Panc1 (cell line): ENCODE measurements around the gene RSPH6A. TPM values are rescaled to one million over a fixed set of nuclear protein-coding genes. Genes with fewer than 3 reads are reported as not detected.

ENCODE experiments used
- ATAC-seq: fragments of 200-7000 bp; cut with Tn5 transposase; 2 replicates; pipeline ENCODE4 v1.9.1; 2020; ENCODE audit warnings: mild to moderate bottlenecking, moderate library complexity
- BruUV-seq: library from RNA; stranded (reverse); fragments of 400-500 nt; replicated peaks from 2 replicates; lab custom pipeline; 2021; lab: Mats Ljungman, UMichigan
- CTCF ChIA-PET: fragments of 300-600 bp; sonication (Branson Sonifier 250); formaldehyde crosslinking; loops from one replicate; lab custom pipeline; 2022; ENCODE audit warnings: antibody characterized with exemption; lab: Charles Lee
- POLR2A ChIA-PET: fragments of 300-600 bp; sonication (Branson Sonifier 250); formaldehyde crosslinking; loops from one replicate; lab custom pipeline; 2022; ENCODE audit warnings: antibody characterized with exemption; lab: Charles Lee
- DNase-seq: peaks from one replicate; pipeline ENCODE4 v3.0.0-alpha.2; 2010; ENCODE audit warnings: low read depth, low spot score
- H3K27ac ChIP-seq: 2 replicates; pipeline ENCODE4 v1.5.1; 2011; ENCODE audit warnings: mild to moderate bottlenecking, low read length, inconsistent platforms
- H3K27me3 ChIP-seq: fragments of 200-500 bp; sonication (Bioruptor generic); 2 replicates; pipeline ENCODE4 v1.6.0; 2014; ENCODE audit warnings: low read length, inconsistent platforms; ENCODE audit not compliant: control insufficient read depth, insufficient read depth
- H3K36me3 ChIP-seq: fragments of 200-500 bp; sonication (Bioruptor generic); 2 replicates; pipeline ENCODE4 v1.5.1; 2014; ENCODE audit warnings: inconsistent platforms, mild to moderate bottlenecking, low read length, moderate library complexity; ENCODE audit not compliant: control insufficient read depth, insufficient read depth
- H3K4me1 ChIP-seq: 2 replicates; pipeline ENCODE4 v1.5.1; 2011; ENCODE audit warnings: inconsistent platforms, mild to moderate bottlenecking, low read length, moderate library complexity; ENCODE audit not compliant: control insufficient read depth, insufficient read depth
- H3K4me3 ChIP-seq, 2 experiments: 2 replicates each; pipeline ENCODE4 v1.5.1; 2011 to 2012; ENCODE audit warnings: low read depth in 2 of 2, low read length in 2 of 2, mild to moderate bottlenecking in 2 of 2, inconsistent platforms in 1 of 2, moderate library complexity in 1 of 2
- H3K9me3 ChIP-seq: fragments of 200-500 bp; sonication (Bioruptor generic); 2 replicates; pipeline ENCODE4 v1.5.1; 2014; ENCODE audit warnings: low read depth, mild to moderate bottlenecking, inconsistent platforms, low read length, moderate library complexity; ENCODE audit not compliant: control insufficient read depth, insufficient read depth
- POLR2AphosphoS5 ChIP-seq: IDR thresholded peaks from 2 replicates; pipeline ENCODE4 v1.6.1; 2012; ENCODE audit warnings: mild to moderate bottlenecking, low read depth, low read length, moderate library complexity
- SIN3A ChIP-seq: IDR thresholded peaks from 2 replicates; pipeline ENCODE4 v1.6.1; 2012; ENCODE audit warnings: low read depth, mild to moderate bottlenecking, low read length, moderate library complexity, borderline replicate concordance; ENCODE audit not compliant: insufficient read depth
- TCF7L2 ChIP-seq: IDR thresholded peaks from 2 replicates; pipeline ENCODE4 v1.6.1; 2011; ENCODE audit warnings: mild to moderate bottlenecking, low read depth, low read length, inconsistent platforms
- in situ Hi-C: cut with HindIII; loops from 2 replicates; pipeline ENCODE4 v1.10.0; 2016; ENCODE audit warnings: low sequenced_read_pairs, low pct_unique_long_range_greater_than_20kb
- intact Hi-C: fragments of 100-400 bp; cut with micrococcal nuclease; formaldehyde crosslinking; loops from one replicate; pipeline ENCODE4 v1.10.0; 2022; ENCODE audit not compliant: unreplicated experiment
- total RNA-seq: library from RNA; stranded (reverse); gene quantifications from one replicate; pipeline ENCODE4 v1.2.1, GENCODE V29; 2021; ENCODE audit not compliant: unreplicated experiment
- TF ChIP-seq, protein P1 (sequence below), 2 experiments: IDR thresholded peaks; 2 replicates each; pipeline ENCODE4 v1.6.1; 2011 to 2012; ENCODE audit warnings: low read depth in 2 of 2, control low read depth in 1 of 2, low read length in 1 of 2, mild to moderate bottlenecking in 1 of 2, moderate library complexity in 1 of 2; ENCODE audit not compliant: insufficient read depth in 1 of 2
- TF ChIP-seq, protein P2 (sequence below): fragments of 450-650 bp; IDR thresholded peaks from 2 replicates; pipeline ENCODE4 v1.5.1; 2017; ENCODE audit warnings: mild to moderate bottlenecking

Gene RSPH6A
- total RNA-seq, 1 experiment from 2014 or later: not detected

DNA sequence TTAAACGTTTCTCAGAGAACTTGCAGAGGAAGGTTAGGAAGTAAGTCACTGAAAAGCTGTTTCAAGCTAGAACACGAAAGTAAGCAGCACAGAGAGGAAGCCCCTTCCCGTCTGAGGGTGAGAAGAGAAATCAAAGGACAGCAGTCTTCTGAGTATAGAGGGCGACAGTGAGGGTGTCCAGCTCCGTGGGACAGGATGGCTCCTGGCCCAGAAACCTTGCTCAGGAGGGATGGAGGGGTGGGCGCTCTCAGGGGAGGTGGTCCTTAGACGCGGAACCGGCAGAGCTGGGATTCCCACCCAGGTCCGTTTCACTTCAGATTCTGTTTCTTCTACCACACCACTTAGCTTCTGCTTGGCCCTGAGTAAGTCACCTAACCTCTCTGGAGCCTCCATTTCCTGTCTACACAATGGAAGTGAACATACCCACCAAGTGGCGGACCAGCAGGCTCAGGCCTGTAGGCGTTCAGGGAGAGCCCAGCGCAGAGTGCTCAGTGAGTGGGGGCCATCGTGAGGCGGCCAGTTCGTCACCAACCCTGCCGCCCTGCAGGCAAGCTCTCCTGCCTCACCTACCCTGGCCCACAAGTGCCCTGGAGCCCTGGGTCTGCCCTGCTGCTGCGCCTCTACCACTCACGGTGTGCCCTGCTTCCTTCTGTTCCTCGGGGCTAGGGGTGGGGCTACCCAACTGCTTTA lies 5.5 kb upstream of the RSPH6A start:
- ChIA-PET CTCF (no interaction called here), POLR2A (no interaction called here)
- no peak for TF ChIP-seq TCF7L2
- TF ChIP-seq, protein P1, sequence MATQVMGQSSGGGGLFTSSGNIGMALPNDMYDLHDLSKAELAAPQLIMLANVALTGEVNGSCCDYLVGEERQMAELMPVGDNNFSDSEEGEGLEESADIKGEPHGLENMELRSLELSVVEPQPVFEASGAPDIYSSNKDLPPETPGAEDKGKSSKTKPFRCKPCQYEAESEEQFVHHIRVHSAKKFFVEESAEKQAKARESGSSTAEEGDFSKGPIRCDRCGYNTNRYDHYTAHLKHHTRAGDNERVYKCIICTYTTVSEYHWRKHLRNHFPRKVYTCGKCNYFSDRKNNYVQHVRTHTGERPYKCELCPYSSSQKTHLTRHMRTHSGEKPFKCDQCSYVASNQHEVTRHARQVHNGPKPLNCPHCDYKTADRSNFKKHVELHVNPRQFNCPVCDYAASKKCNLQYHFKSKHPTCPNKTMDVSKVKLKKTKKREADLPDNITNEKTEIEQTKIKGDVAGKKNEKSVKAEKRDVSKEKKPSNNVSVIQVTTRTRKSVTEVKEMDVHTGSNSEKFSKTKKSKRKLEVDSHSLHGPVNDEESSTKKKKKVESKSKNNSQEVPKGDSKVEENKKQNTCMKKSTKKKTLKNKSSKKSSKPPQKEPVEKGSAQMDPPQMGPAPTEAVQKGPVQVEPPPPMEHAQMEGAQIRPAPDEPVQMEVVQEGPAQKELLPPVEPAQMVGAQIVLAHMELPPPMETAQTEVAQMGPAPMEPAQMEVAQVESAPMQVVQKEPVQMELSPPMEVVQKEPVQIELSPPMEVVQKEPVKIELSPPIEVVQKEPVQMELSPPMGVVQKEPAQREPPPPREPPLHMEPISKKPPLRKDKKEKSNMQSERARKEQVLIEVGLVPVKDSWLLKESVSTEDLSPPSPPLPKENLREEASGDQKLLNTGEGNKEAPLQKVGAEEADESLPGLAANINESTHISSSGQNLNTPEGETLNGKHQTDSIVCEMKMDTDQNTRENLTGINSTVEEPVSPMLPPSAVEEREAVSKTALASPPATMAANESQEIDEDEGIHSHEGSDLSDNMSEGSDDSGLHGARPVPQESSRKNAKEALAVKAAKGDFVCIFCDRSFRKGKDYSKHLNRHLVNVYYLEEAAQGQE (IDR thresholded peaks at IDR 0.05; ENCODE audit: insufficient read depth in 1 of 2, low read depth in 2 of 2, low read length in 1 of 2): no peak
- no peak for TF ChIP-seq POLR2AphosphoS5
- TF ChIP-seq, protein P2, sequence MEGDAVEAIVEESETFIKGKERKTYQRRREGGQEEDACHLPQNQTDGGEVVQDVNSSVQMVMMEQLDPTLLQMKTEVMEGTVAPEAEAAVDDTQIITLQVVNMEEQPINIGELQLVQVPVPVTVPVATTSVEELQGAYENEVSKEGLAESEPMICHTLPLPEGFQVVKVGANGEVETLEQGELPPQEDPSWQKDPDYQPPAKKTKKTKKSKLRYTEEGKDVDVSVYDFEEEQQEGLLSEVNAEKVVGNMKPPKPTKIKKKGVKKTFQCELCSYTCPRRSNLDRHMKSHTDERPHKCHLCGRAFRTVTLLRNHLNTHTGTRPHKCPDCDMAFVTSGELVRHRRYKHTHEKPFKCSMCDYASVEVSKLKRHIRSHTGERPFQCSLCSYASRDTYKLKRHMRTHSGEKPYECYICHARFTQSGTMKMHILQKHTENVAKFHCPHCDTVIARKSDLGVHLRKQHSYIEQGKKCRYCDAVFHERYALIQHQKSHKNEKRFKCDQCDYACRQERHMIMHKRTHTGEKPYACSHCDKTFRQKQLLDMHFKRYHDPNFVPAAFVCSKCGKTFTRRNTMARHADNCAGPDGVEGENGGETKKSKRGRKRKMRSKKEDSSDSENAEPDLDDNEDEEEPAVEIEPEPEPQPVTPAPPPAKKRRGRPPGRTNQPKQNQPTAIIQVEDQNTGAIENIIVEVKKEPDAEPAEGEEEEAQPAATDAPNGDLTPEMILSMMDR: no peak
- no peak for TF ChIP-seq SIN3A
- DNase-seq (no peak), ATAC-seq (no peak)
- Histone ChIP-seq H3K4me3 (no peak overlapping the region), H3K27me3 (no peaks in the 10 kb centered on the region), H3K9me3 (no peaks in the 10 kb centered on the region), H3K27ac (no peak overlapping the region), H3K4me1 (no peaks in the 10 kb centered on the region; the same call in 1 of the 2 replicates), H3K36me3 (no peaks in the 10 kb centered on the region)
- intact Hi-C loops: no loop called here
- TSS peak; percentile 53 for BruUV-seq
- in situ Hi-C loops: no loop called here

DNA sequence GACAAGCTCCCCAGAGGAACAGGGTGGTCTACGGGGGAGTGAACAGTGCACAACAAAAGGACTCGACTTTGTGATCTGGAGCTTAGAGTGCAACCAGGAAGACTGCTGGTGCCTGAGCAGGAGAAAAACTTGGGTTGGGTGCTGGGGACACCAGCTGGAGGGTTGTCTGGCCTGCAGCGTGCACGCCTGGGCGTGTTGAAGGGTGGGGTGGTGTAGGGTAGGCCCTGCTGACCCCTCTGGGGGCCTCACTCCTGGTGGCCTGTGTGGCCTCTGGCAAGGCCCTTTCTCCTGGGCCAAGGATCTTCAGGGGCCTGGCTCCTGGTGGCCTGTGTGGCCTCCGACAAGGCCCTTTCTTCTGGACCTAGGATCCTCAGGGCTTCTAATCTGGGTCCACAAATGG lies 4.7 kb upstream of the RSPH6A start:
- no peak for DNase-seq
- no peak overlapping the region for H3K27ac ChIP-seq
- TF ChIP-seq POLR2AphosphoS5 (no peak), SIN3A (no peak), TCF7L2 (no peak)
- TF ChIP-seq, protein P1 (IDR thresholded peaks at IDR 0.05; ENCODE audit: insufficient read depth in 1 of 2, low read depth in 2 of 2, low read length in 1 of 2): no peak
- TF ChIP-seq, protein P2: no peak
- no peak for ATAC-seq
- no peak overlapping the region for H3K4me3 ChIP-seq
- no peaks in the 10 kb centered on the region for H3K27me3 ChIP-seq
- no peaks in the 10 kb centered on the region for H3K36me3 ChIP-seq
- BruUV-seq: no TSS peak
- H3K9me3 ChIP-seq: no peaks in the 10 kb centered on the region
- ChIA-PET POLR2A (no interaction called here), CTCF (no interaction called here)
- in situ Hi-C loops (no loop called here), intact Hi-C loops (no loop called here)
- no peaks in the 10 kb centered on the region; the same call in 1 of the 2 replicates for H3K4me1 ChIP-seq
